Fibroblast of the aortic adventitia (primary cell): Measurements from ENCODE around the gene HERC5. TPM values are rescaled to one million over a fixed set of nuclear protein-coding genes. Genes with fewer than 3 reads are reported as not detected.
A peak's percentile ranks its signal among the peaks of the same experiment; 100 is the strongest.

Experiments
- DNase-seq: peaks from one replicate; pipeline ENCODE4 v3.0.0-alpha.2; 2010; ENCODE audit warnings: low read depth
- H3K4me3 ChIP-seq: 2 replicates; pipeline ENCODE4 v1.5.1; 2011; ENCODE audit warnings: low read depth, mild to moderate bottlenecking, control low read depth, low read length, moderate library complexity
- total RNA-seq: library from RNA; depleted of rRNA; stranded (reverse); fragments of >200 nt; gene quantifications from 2 replicates; pipeline ENCODE4 v1.2.3, GENCODE V29; 2012; ENCODE audit warnings: low replicate concordance
- TF ChIP-seq, protein P1 (sequence below): IDR thresholded peaks from 2 replicates; pipeline ENCODE4 v1.5.1; 2011; ENCODE audit warnings: mild to moderate bottlenecking, low read length, control low read depth, inconsistent platforms; ENCODE audit not compliant: insufficient read depth

The HERC5 gene
- total RNA-seq, 1 donor = 1.5 TPM

DNA sequence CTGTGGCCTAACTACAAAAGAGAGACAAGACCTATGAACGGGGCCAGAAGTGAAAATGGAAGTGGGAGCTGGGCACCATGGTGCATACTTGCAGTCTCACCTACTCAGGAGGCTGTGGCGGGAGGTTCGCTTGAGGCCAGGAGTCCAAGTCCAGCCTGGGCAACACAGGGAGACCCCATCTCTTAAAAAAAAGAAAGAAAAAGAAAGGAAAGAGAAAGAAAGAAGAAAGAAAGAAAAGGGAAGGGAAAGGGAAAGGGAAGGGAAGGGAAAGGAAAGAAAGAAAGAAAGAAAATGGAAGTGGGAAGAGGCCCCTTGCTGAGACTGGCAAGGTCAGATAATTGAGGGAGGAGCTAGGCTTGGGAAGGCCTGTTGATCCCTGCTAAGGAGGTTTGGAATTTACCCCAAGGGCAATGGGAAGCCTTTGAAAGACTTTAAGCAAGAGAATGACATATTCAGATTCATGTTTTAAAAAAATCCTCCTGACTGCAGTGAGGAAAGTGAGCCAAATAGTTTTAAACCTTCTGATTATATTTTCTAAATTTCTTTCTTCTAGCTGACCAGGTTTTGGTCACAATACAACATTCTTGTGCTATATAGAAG, 17.7 kb upstream of the HERC5 start:
- TF ChIP-seq, protein P1, sequence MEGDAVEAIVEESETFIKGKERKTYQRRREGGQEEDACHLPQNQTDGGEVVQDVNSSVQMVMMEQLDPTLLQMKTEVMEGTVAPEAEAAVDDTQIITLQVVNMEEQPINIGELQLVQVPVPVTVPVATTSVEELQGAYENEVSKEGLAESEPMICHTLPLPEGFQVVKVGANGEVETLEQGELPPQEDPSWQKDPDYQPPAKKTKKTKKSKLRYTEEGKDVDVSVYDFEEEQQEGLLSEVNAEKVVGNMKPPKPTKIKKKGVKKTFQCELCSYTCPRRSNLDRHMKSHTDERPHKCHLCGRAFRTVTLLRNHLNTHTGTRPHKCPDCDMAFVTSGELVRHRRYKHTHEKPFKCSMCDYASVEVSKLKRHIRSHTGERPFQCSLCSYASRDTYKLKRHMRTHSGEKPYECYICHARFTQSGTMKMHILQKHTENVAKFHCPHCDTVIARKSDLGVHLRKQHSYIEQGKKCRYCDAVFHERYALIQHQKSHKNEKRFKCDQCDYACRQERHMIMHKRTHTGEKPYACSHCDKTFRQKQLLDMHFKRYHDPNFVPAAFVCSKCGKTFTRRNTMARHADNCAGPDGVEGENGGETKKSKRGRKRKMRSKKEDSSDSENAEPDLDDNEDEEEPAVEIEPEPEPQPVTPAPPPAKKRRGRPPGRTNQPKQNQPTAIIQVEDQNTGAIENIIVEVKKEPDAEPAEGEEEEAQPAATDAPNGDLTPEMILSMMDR = no peak
- no peak overlapping the region for H3K4me3 ChIP-seq
- no peak for DNase-seq

DNA sequence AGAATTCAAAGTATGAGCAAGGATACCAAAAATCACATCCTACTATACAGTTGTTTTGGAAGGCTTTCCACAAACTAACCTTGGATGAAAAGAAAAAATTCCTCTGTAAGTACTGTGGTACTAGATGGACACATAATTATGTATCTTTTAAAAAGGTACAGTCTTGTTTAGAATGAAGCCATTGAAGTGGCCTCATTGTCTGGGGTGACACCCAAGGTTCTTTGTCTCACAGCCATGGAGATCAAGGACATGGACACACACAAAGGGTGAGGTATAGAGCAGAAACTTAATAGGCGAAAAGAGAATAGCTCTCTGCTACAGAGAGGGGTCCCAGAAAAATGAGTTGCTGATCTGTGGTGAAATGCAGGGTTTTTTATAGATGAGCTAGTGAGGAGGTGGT, 16.8 kb upstream of the HERC5 start:
- DNase-seq = no peak
- H3K4me3 ChIP-seq = no peak overlapping the region
- TF ChIP-seq, protein P1 = no peak

DNA sequence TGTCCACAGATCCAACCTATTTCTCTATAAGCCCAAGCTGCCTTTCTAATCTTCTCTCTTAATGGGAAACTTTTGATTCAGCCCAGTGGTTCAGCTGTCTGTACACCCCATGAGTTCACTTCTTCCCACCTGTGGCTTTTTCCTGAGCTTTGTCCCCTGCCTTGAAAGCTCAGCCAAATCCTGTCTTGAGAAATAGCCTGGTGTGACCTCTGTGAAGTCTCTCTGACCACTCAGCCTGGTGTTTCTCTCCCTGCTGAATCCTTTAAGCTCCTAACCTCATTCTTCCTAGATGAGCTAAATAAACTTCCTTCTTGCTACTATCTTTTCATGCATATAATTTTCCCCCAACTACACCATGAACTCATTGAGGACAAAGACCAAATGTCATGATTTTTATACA, 15.2 kb upstream of the HERC5 start:
- DNase-seq = no peak
- no peak overlapping the region for H3K4me3 ChIP-seq
- TF ChIP-seq, protein P1 = no peak

DNA sequence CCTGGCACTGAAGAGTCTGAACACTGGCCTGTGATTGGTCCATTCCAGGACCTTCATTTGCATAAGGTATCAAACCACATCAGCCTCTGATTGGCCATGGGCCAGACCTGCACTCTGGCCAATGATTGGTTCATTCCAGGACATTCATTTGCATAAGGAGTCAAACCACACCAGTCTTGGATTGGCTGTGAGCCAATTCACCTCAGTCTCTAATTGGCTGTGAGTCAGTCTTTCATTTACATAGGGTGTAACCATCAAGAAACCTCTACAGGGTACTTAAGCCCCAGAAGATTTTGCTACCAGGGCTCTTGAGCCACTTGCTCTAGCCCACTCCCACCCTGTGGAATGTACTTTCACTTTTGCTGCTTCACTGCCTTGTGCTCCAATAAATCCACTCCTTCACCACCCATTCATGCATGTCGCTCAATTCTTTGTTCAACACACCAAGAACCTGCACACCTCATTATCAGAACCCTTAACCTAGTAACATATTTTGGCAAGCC, 14.2 kb upstream of the HERC5 start:
- no peak for DNase-seq
- TF ChIP-seq, protein P1 = no peak
- H3K4me3 ChIP-seq = no peak overlapping the region

DNA sequence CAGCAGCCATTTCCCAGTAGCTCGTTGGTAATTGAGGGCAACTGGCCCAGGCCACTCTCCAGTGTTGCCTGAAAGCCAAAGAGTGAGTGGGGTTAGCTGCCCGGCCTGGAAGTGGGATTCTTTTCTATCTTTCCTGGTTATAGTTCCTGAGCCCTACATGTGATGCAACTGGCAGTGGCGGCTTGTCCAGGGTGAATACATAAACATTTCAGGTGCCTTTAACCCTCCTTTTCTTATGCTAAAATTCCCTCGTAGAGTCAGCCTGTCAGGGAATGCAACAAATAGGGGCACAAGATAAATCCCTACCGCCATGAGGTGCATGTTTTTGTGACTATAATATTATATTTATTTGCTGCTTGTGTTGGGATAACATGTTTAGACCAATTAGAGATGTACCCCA, 13.4 kb upstream of the HERC5 start:
- DNase-seq = no peak
- H3K4me3 ChIP-seq = no peak overlapping the region
- TF ChIP-seq, protein P1 = no peak

DNA sequence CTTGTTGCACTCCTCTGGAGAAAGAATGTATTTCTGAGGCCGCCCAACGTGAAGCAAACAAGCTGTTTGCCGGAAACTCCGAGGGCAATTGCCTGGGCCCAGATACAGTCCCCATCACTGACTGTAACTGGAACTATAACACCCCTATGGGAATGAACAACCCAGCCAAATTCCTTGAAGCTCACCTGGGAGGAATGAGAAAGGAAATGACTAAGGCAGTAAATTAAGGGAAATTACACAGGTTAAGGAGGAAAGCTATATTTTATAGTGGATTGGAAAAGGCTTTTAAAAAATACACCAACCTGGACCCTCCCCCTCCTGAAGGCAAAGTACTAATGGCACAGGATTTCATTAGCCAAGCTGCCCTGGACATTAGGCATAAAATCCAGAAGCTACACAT, 11.7 kb upstream of the HERC5 start:
- TF ChIP-seq, protein P1 = no peak
- DNase-seq = no peak
- H3K4me3 ChIP-seq = no peak overlapping the region

DNA sequence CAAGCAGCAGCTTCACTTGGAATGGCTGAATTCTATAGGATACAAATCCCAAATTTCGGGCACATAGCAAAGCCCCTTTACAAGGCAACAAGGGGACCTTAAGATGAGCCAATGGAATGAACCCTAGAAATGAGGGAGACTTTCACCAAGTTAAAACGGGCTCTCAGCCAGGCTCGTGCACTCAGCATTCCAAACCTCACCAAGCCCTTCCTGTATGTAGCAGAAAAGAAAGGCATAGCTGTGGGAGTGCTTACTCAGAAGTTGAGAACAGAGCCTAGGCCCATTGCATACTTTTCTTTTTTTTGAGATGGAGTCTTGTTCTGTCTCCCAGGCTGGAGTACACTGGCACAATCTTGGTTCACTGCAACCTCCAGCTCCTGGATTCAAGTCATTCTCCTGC, 10.8 kb upstream of the HERC5 start:
- DNase-seq = peak; percentile 12
- H3K4me3 ChIP-seq = no peak overlapping the region
- TF ChIP-seq, protein P1 = no peak
